DMS 273 treated with DMSO at 0.1 percent for 48 hours (cell line): ENCODE data around the gene TBX4.

ENCODE experiments used
- DNase-seq: peaks from one replicate; lab custom pipeline; 2025; lab: John Stamatoyannopoulos, UW

The TBX4 gene

DNA sequence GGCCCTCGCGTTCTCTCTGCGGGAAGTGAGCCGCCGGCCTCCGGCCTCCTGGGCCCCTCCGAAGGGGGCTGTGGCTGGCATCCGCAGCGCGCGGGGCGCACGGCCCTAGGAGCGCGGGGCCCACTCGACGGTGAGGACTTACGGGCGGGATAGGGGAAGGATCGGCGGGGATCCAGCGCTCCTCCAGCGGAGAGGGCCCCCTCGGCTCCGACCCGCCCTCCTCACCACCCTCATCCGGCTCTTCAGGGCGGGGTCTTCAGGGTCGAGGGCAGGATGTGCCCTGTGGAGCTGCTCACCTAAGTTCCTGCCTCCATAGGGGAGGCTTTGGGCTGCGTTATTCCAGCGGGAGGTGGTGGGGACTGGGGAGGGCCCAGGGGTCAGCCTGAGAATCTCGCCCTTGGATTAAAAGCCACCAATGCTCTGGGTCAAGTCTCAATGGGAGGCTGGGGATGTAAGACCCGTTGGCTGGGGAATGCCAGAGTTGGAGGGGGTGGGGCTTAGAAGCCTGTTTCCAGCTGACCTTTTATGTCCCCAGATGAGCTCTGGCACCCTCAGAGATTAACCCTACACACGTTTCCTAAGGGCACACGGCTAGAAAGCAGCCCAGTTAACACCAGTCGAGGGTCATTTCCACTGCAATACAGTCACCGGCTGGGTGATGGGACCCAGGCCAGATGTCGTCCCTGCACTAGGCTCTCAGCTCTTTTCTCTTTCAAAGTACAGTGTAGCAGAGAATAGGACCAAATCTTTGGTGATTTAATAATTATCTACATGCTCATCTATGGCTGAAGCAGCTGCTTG is 39.2 kb upstream of the TBX4 start:
- DNase-seq = no peak

- no peak for DNase-seq
Measured at GRCh38 chr17:61413661-61414126, 38.5 kb upstream of the TBX4 start.

- DNase-seq = no peak
Measured at GRCh38 chr17:61414141-61414935, 37.9 kb upstream of the TBX4 start.

- DNase-seq = no peak
Measured at GRCh38 chr17:61414936-61415251, 37.3 kb upstream of the TBX4 start.

GRCh38 chr17:61415374-61416210 is 36.6 kb upstream of the TBX4 start:
- DNase-seq = no peak

DNA sequence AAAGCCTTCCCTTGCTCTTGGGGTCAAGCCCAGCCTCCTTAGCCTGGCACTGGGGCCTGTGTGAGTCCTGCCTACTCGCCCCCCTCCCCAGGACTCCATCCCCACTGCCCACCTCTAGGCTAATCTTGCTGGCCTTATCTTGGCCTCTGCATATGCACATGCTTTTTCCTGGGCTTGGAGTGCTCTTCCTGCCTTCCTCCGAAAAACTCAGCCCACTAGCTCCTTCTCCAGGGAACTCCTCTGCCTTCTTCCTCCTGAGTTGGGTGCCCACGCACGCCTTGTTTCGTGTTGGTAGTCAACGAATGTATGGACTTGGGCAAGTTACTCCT is 36.0 kb upstream of the TBX4 start:
- DNase-seq = no peak

GRCh38 chr17:61416540-61417363 is 35.5 kb upstream of the TBX4 start:
- DNase-seq = peak; percentile 48

DNA sequence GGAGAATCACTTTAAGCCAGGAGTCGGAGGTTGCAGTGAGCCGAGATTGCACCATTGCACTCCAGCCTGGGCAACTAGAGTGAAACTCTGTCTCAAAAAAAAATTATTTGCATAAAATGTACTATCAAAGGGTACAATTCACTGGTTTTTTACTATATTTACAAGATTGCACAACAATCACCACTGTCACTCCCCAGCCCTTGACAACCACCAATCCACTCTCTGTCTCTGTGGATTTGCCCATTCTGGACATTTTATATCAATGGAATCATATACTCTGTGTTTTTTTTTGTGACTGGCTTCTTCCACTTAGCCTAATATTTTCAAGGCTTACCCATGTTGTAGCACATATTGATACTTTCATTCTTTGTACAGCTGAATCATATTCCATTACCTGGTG is 33.8 kb upstream of the TBX4 start:
- DNase-seq = no peak

GRCh38 chr17:61419496-61420046 is 32.7 kb upstream of the TBX4 start:
- DNase-seq = no peak

DNA sequence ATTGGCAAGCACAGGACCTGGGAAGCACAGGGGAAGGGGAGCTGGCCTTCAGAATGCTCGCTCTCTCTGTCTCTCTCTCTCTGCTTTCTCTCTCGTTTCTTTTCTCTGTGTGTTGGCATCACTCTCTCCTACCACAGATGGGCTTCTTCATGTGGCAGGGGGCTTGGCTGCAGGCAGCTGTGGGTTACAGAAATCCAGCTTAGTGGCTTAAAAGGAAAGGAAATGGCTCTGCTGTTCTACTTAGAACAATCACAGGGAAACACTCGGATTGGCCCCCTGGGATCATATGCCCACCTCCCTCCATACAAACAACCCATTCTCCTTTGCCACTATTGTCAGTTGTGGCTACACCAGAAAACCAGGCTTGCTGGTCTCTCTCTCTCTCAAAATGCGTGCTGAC is 32.2 kb upstream of the TBX4 start:
- no peak for DNase-seq

- DNase-seq = no peak
Measured at GRCh38 chr17:61420745-61421398, 31.4 kb upstream of the TBX4 start.

- no peak for DNase-seq
Measured at GRCh38 chr17:61421460-61421859, 30.8 kb upstream of the TBX4 start.

DNA sequence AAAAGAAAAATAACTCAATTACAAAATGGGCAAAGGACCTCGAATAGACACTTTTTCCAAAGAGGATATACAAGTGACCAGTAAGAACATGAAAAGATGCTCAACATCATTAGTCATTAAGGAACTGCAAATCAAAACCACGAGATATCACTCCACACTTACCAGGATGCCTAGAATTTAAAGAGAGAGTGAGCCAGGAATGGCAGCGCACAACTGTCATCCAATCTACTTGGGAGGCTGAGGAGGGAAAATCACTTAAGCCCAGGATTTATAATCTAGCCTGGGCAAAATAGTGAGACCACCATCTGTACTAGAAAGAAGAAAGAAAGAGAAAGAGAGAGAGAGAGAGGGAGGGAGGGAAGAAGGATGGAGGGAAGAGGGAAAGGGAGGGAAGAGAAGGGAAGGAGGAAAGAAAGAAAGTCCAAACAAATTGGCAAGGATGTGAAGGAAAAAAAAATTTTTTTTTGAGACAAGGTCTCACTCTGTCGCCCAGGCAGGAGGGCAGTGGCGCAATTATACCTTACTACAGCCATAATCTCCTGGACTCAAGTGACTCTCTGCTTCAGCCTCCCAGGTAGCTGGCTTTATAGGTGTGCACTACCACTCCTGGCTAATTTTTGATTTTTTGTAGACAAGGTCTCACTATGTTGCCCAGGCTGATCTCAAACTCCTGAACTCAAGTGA is 30.0 kb upstream of the TBX4 start:
- DNase-seq = no peak

DNA sequence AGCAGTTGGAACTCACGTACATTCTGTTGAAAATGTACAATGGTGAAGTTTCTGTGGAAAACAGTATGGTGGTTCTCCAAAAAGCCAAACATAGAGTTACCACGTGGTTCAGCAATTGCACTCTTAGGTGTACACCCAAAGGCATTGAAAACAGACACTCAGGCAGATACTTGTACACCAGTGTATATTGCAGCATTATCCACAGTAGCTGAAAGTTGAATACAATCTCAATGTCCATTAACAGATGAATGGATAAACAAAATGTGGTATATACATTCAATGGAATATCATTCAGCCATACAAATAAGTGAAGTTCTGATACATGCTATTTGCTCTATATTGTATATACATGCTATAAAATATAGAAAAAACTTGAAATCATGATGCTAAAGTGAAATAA is 29.4 kb upstream of the TBX4 start:
- DNase-seq = no peak

- no peak for DNase-seq
Measured at GRCh38 chr17:61423967-61424649, 28.1 kb upstream of the TBX4 start.

DNA sequence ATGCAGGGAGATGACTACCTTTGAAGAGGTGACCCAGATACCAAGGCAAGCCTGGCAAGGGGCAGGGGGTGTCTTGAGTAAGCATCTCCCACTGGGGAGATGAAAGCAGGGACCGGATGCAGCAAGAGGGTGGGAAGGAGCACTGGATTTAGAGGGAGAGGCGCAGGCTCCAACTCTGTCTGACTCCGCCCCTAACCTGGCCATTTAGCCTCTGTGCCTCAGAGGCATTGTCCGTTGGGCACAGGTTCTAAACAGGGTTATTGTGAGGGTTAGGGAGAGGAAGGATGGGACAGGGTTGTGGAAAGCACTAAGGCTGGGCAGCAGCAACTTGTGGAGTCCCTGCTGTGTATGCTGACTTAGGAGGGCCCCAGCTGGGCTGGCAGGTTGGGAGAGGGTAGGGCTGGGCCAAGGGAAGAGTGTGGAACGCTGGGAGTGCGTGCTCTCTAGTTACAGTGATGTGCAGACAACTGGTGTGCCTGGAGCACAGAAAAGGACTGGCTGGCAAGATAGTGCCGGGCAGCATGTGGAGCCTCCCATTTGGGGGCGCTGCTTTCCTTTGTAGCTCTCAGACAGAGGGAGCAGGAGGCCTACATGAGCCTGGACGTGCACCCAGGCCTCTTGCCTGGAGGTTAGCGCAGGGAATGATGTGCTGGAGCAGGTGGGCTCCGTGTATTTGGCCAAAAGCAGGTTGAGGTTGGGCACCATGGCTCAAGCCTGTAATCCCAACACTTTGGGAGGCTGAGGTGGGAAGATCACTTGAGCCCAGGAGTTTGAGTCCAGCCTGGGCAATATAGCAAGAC is 26.3 kb upstream of the TBX4 start:
- DNase-seq = no peak

GRCh38 chr17:61426482-61427304 is 25.5 kb upstream of the TBX4 start:
- no peak for DNase-seq

DNA sequence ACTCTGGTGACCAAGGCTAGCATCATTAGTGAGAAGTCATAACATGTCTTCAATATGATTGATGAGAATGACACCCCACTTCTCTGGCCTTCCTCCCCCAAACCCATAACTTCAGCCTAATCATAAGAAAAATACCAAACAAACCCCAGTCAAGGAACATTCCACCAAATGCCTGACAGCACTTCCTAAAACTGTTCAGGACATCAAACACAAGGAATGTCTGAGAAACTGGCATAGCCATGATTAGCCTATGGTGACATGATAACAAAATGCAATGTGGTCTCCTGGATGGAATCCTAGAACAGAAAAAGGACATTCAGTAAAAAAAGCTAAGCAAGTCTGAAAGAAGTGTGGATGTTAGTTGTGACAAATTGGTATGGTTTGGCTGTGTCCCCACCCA is 24.7 kb upstream of the TBX4 start:
- DNase-seq = no peak
